Panc1 (cell line): Measurements from ENCODE around the gene PAAF1. TPM values are rescaled to one million over a fixed set of nuclear protein-coding genes. Genes with fewer than 3 reads are reported as not detected.

ENCODE experiments used
- total RNA-seq: library from RNA; stranded (reverse); gene quantifications from one replicate; pipeline ENCODE4 v1.2.1, GENCODE V29; 2021; ENCODE audit not compliant: unreplicated experiment

The PAAF1 gene
- total RNA-seq, 1 experiment from 2014 or later = 22.1 TPM

Other genes with a start within 250 kb of the PAAF1 start
- gene PLEKHB1, start 230.4 kb upstream of the PAAF1 start, total RNA-seq = 6.6 TPM
- 149 TPM for gene RAB6A, start 115.9 kb upstream of the PAAF1 start, total RNA-seq
- 42.0 TPM for gene MRPL48, start 89.1 kb upstream of the PAAF1 start, total RNA-seq
- 155 TPM for gene COA4, start 153 bp upstream of the PAAF1 start, total RNA-seq
- gene DNAJB13, start 74.0 kb downstream of the PAAF1 start, total RNA-seq = not detected
- gene UCP2, start 105.8 kb downstream of the PAAF1 start, total RNA-seq = 68.8 TPM
- 0.46 TPM for gene UCP3, start 132.1 kb downstream of the PAAF1 start, total RNA-seq